T-cell (primary cell): ENCODE measurements around the gene RBBP6. TPM values are rescaled to one million over a fixed set of nuclear protein-coding genes. Genes with fewer than 3 reads are reported as not detected.

ENCODE experiments used
- ATAC-seq, 4 experiments: fragments of 200-7000 bp in 3 of 4; fragments of 150-1000 bp in 1 of 4; cut with Tn5 transposase; replicated peaks in 1 of 4; 1 replicate in 3 of 4; 2 replicates in 1 of 4; pipeline ENCODE4 v1.10.0; 2021; ENCODE audit warnings: moderate library complexity in 3 of 4, mild to moderate bottlenecking in 2 of 4, moderate number of reproducible peaks in 1 of 4
- CTCF ChIA-PET, 2 donors: fragments of 300-600 bp; sonication (Branson Sonifier 250); formaldehyde crosslinking; loops; one replicate each; lab custom pipeline; 2022; ENCODE audit warnings: antibody characterized with exemption in 2 of 2; lab: Charles Lee
- POLR2A ChIA-PET, 2 donors: fragments of 300-600 bp; sonication (Branson Sonifier 250); formaldehyde crosslinking; loops; one replicate each; lab custom pipeline; 2022; ENCODE audit warnings: antibody characterized with exemption in 2 of 2; lab: Charles Lee
- DNase-seq, 35 experiments: peaks; one replicate each; pipeline versions ENCODE4 v3.0.0 to v3.0.0-alpha.2; 2013 to 2023
- H3K27ac ChIP-seq: one replicate; pipeline ENCODE4 v1.5.1; 2013; ENCODE audit warnings: low read length
- H3K27me3 ChIP-seq, 2 experiments: replicated peaks in 1 of 2; 1 replicate in 1 of 2; 2 replicates in 1 of 2; pipeline versions ENCODE4 v1.6.1 to v1.7.0; 2013; ENCODE audit warnings: low read length in 1 of 2, mixed read lengths in 1 of 2; ENCODE audit not compliant: control insufficient read depth in 2 of 2, insufficient read depth in 2 of 2; ENCODE audit errors: extremely low read depth in 1 of 2
- H3K36me3 ChIP-seq, 2 donors: 1 replicate in 1 of 2; 2 replicates in 1 of 2; pipeline versions ENCODE4 v1.6.1 to v1.7.0; 2013; ENCODE audit warnings: low read length in 1 of 2; ENCODE audit not compliant: control insufficient read depth in 2 of 2, insufficient read depth in 1 of 2; ENCODE audit errors: extremely low read depth in 1 of 2
- H3K4me1 ChIP-seq, 2 experiments: 1 replicate in 1 of 2; 2 replicates in 1 of 2; pipeline versions ENCODE4 v1.6.1 to v1.7.0; 2013; ENCODE audit warnings: low read length in 2 of 2, mixed read lengths in 1 of 2; ENCODE audit not compliant: insufficient read depth in 2 of 2, control insufficient read depth in 1 of 2; ENCODE audit errors: extremely low read depth in 1 of 2
- H3K4me3 ChIP-seq, 2 donors: 1 replicate in 1 of 2; 2 replicates in 1 of 2; pipeline versions ENCODE4 v1.5.1 to v1.7.0; 2013; ENCODE audit warnings: mild to moderate bottlenecking in 2 of 2, low read length in 1 of 2, moderate library complexity in 1 of 2; ENCODE audit not compliant: control insufficient read depth in 1 of 2; ENCODE audit errors: extremely low read depth in 1 of 2
- H3K9me3 ChIP-seq: 2 replicates; pipeline ENCODE4 v1.7.0; 2013
- H3K27ac Mint-ChIP-seq, 2 donors: one replicate each; pipeline ENCODE4 v1.8.0; 2020 to 2021; ENCODE audit warnings: mild to moderate bottlenecking in 2 of 2, mixed read lengths in 2 of 2
- H3K27me3 Mint-ChIP-seq, 2 donors: one replicate each; pipeline ENCODE4 v1.8.0; 2021 to 2022; ENCODE audit warnings: mixed read lengths in 2 of 2
- H3K36me3 Mint-ChIP-seq: one replicate; pipeline ENCODE4 v1.8.0; 2021; ENCODE audit warnings: mixed read lengths
- H3K4me1 Mint-ChIP-seq, 3 donors: one replicate each; pipeline ENCODE4 v1.8.0; 2020 to 2022; ENCODE audit warnings: mixed read lengths in 3 of 3, mild to moderate bottlenecking in 1 of 3
- H3K4me3 Mint-ChIP-seq, 3 donors: one replicate each; pipeline ENCODE4 v1.8.0; 2020 to 2022; ENCODE audit warnings: mild to moderate bottlenecking in 3 of 3, mixed read lengths in 3 of 3, moderate library complexity in 3 of 3
- H3K9me3 Mint-ChIP-seq, 3 donors: one replicate each; pipeline ENCODE4 v1.8.0; 2020 to 2022; ENCODE audit warnings: mixed read lengths in 3 of 3
- WGBS: methylation state at CpG from one replicate; pipeline ENCODE4 v1.1.5; 2013; ENCODE audit warnings: missing lambda C conversion rate; ENCODE audit not compliant: insufficient coverage; 5-methylcytosine and 5-hydroxymethylcytosine counted together
- total RNA-seq, 35 experiments: library from RNA in 6 of 35; stranded (reverse) in 6 of 35; fragments of 120-200 nt in 1 of 35; gene quantifications; one replicate each; pipeline versions ENCODE4 v1.2.1 to v1.2.4 and lab custom pipeline; 2013 to 2026

Gene RBBP6
- total RNA-seq, 5 donors from 2014 or later (not counting 1 experiment from before 2014, with no cell fraction given): 80.5 to 130 (median 91.9) TPM

DNA sequence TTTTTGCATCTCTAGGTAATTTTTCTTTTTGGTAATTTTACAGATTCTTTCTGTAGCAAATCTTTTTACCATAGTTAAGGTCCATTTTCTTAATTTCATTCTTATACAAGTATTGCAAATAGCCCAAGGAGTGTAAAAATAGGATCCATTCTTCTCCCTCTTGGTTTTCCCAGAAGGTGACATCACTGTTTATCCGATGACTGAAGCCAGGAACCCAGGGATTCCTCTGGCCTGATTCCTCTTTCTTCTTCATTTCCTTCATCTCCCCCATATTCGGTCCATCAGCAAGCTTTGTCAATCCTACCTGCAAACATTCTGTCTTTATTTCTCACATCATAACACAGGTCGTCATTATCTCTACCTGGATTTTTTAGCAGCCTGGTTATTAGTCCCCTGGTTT, 5.3 kb downstream of the RBBP6 start:
- ChIA-PET POLR2A (interaction anchor here in 1 of 2 donors (0.9 kb wide), 1 partner anchor 8 kb away, joined by 3 read pairs; no protein-coding TSS in a partner anchor), CTCF (interaction anchor here in 1 of 2 donors (0.8 kb wide), 1 partner anchor 8 kb away, joined by 3 read pairs; no protein-coding TSS in a partner anchor)
- Mint-ChIP-seq H3K9me3 (no peaks in the 10 kb centered on the region), H3K27me3 (no peaks in the 10 kb centered on the region), H3K4me3 (peak overlapping the region; percentile 38 to 58 (median 44)), H3K36me3 (peaks cover 35% of the 10 kb centered on the region), H3K4me1 (peaks cover 69 to 75% (median 74%) of the 10 kb centered on the region in 3 donors), H3K27ac (no peak overlapping the region)
- H3K27ac ChIP-seq: no peak overlapping the region
- no peak overlapping the region for H3K4me3 ChIP-seq
- peaks cover 9 to 34% of the 10 kb centered on the region in 2 experiments for H3K4me1 ChIP-seq
- ATAC-seq (no peak), DNase-seq (no peak)
- 67% methylated on average over 3 of the region's 3 CpGs for WGBS
- peaks cover 0 to 32% of the 10 kb centered on the region in 2 donors for H3K36me3 ChIP-seq
- H3K9me3 ChIP-seq: no peaks in the 10 kb centered on the region
- H3K27me3 ChIP-seq: no peaks in the 10 kb centered on the region

DNA sequence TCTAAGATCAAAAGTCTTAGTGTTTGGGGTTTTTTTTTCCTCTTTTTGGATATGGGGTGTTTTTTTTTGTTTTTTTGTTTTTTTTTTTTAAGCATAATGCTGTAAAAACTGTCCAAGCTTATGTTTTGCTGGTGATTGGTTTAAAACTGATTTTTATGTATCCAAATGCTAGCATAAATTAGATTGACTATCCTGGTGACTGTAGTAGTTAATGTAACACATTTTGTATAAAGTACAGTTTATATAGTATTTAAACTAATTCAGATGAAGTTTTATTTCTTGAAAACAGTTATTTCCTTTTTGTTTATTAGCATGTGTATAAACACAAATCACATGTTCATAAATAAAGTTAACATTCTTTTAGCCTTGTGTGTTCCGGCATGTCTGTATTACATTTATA, 10.9 kb downstream of the RBBP6 start:
- no peak for ATAC-seq

DNA sequence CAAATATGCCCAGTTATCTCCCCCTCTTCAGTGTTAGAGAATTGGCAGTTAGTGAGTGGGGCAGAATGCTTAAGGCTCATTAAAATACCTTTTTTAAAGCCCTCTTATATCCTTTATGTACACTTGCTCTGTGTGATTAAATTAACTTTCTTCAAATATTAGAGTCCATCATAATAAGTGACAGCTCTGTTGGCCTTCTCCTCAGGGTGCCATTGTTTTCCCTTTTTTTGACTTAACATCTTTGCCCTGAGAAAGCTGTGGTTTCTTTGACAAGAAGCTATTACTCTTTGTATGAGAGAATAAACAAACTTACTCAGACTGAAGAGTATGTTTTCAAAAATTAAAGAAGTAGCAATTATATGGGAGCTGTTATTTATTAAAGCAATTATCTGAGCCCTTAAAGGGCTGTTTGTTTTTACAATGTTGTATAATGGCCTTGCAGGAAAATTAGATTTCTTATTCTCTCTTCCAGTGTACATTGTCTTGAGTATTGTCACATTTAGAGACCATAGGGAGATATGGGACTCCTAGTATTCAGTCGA, 13.4 kb downstream of the RBBP6 start:
- ATAC-seq (no peak), DNase-seq (no peak)
- H3K4me3 ChIP-seq: no peak overlapping the region
- Mint-ChIP-seq H3K4me1 (peaks cover 25 to 45% (median 41%) of the 10 kb centered on the region in 3 donors), H3K27ac (no peak overlapping the region), H3K36me3 (peaks cover 41% of the 10 kb centered on the region), H3K27me3 (no peaks in the 10 kb centered on the region), H3K9me3 (no peaks in the 10 kb centered on the region), H3K4me3 (no peak overlapping the region)
- no peaks in the 10 kb centered on the region for H3K27me3 ChIP-seq
- peaks cover 0 to 44% of the 10 kb centered on the region in 2 donors for H3K36me3 ChIP-seq
- ChIA-PET POLR2A (interaction anchor here (0.6 to 1.2 kb wide), 4 partner anchors 8 to 672 kb away, joined by 3 read pairs; no protein-coding TSS in a partner anchor), CTCF (interaction anchor here in 1 of 2 donors (1.1 kb wide), 1 partner anchor 9 kb away, joined by 3 read pairs; no protein-coding TSS in a partner anchor)
- peaks cover 0 to 7% of the 10 kb centered on the region in 2 experiments for H3K4me1 ChIP-seq
- H3K27ac ChIP-seq: no peak overlapping the region
- no peaks in the 10 kb centered on the region for H3K9me3 ChIP-seq
- no CpG with 5 or more reads among the region's 1 CpG for WGBS

More for the DNA sequence above, 10.9 kb downstream of the RBBP6 start:
- Mint-ChIP-seq H3K4me3 (no peak overlapping the region), H3K27ac (no peak overlapping the region), H3K27me3 (no peaks in the 10 kb centered on the region), H3K36me3 (peaks cover 39% of the 10 kb centered on the region), H3K9me3 (no peaks in the 10 kb centered on the region), H3K4me1 (peaks cover 42 to 62% (median 52%) of the 10 kb centered on the region in 3 donors)
- Histone ChIP-seq H3K36me3 (peaks cover 0 to 48% of the 10 kb centered on the region in 2 donors), H3K27me3 (no peaks in the 10 kb centered on the region), H3K4me1 (peaks cover 0 to 11% of the 10 kb centered on the region in 2 experiments), H3K4me3 (no peak overlapping the region), H3K27ac (no peak overlapping the region), H3K9me3 (no peaks in the 10 kb centered on the region)
- DNase-seq: no peak
- POLR2A ChIA-PET: interaction anchor here in 1 of 2 donors (1.1 kb wide), 1 partner anchor 10 kb away, joined by 5 read pairs; no protein-coding TSS in a partner anchor
- CTCF ChIA-PET: interaction anchor here (0.6 to 2.4 kb wide), 3 partner anchors 10 to 276 kb away, joined by 4 to 7 read pairs (median 5); partner anchors contain the start of gene RBBP6 (in 1 of the 2)
- WGBS: no CpG with 5 or more reads among the region's 1 CpG

DNA sequence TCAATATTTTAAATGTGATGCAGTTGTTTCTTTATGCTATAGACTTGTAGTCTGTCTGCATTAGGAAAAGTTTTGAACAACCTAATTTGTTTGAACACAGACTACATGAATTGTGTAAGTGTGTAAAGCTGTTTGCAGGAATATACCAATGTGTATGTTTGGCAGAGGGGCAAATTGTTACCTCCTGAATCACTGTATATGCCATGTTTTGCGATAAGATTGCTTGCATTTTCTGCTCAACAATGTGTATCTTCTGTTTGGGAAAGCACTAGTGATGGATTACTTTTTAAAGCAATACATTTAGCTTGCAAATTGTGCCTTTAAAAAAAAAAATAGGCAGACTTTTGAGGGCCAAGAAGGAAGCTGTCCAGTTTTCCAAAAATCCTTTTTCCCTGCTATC, 14.6 kb downstream of the RBBP6 start:
- peaks cover 49% of the 10 kb centered on the region for H3K36me3 Mint-ChIP-seq
- H3K4me1 Mint-ChIP-seq: peaks cover 22 to 38% (median 33%) of the 10 kb centered on the region in 3 donors
- DNase-seq: no peak
- H3K36me3 ChIP-seq: peaks cover 0 to 51% of the 10 kb centered on the region in 2 donors
- ChIA-PET CTCF (interaction anchor here (0.5 to 0.7 kb wide), 2 partner anchors 30 to 452 kb away, joined by 3 to 4 read pairs; no protein-coding TSS in a partner anchor), POLR2A (interaction anchor here in 1 of 2 donors (1.1 kb wide), 1 partner anchor 11 kb away, joined by 3 read pairs; no protein-coding TSS in a partner anchor)
- WGBS: no CpG with 5 or more reads among the region's 1 CpG
- peaks cover 0 to 6% of the 10 kb centered on the region in 2 experiments for H3K4me1 ChIP-seq
- H3K4me3 Mint-ChIP-seq: no peak overlapping the region
- no peak overlapping the region for H3K4me3 ChIP-seq
- ATAC-seq: no peak
- H3K27ac Mint-ChIP-seq: no peak overlapping the region
- H3K27me3 Mint-ChIP-seq: no peaks in the 10 kb centered on the region
- H3K27me3 ChIP-seq: no peaks in the 10 kb centered on the region
- H3K27ac ChIP-seq: no peak overlapping the region
- H3K9me3 ChIP-seq: no peaks in the 10 kb centered on the region
- no peaks in the 10 kb centered on the region for H3K9me3 Mint-ChIP-seq

DNA sequence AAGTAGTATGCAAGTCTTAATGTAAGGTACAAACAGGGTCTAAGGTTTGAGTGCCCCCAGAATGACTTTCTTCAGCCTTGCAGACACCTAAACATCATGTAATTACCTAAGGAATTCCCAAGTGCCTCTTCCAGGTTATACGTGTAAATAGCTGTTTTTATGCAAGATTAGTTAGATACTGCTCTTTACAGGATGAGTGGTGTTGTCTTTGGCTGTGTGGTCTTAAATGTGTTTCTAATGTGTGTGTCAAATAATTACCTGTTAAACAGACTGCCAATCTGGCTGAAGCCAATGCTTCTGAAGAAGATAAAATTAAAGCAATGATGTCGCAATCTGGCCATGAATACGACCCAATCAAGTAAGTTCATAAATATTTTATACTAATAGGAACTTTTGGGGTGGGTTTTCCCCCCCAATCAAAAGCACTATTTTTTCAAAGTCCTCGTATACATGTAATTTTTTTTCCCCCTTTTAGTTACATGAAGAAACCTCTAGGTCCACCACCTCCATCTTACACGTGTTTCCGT, 16.0 kb downstream of the RBBP6 start:
- WGBS: no CpG with 5 or more reads among the region's 6 CpGs
- Mint-ChIP-seq H3K4me3 (no peak overlapping the region), H3K27me3 (no peaks in the 10 kb centered on the region), H3K9me3 (no peaks in the 10 kb centered on the region), H3K4me1 (peaks cover 8 to 24% (median 19%) of the 10 kb centered on the region in 3 donors), H3K36me3 (peaks cover 51% of the 10 kb centered on the region), H3K27ac (no peak overlapping the region)
- Histone ChIP-seq H3K4me1 (peaks cover 0 to 2% of the 10 kb centered on the region in 2 experiments), H3K4me3 (no peak overlapping the region), H3K9me3 (no peaks in the 10 kb centered on the region), H3K27me3 (no peaks in the 10 kb centered on the region), H3K27ac (no peak overlapping the region), H3K36me3 (peaks cover 0 to 54% of the 10 kb centered on the region in 2 donors)
- no peak for ATAC-seq
- POLR2A ChIA-PET: interaction anchor here in 1 of 2 donors (0.6 kb wide), 1 partner anchor 17 kb away, joined by 12 read pairs; no protein-coding TSS in a partner anchor
- no peak for DNase-seq
- CTCF ChIA-PET: no interaction called here

DNA sequence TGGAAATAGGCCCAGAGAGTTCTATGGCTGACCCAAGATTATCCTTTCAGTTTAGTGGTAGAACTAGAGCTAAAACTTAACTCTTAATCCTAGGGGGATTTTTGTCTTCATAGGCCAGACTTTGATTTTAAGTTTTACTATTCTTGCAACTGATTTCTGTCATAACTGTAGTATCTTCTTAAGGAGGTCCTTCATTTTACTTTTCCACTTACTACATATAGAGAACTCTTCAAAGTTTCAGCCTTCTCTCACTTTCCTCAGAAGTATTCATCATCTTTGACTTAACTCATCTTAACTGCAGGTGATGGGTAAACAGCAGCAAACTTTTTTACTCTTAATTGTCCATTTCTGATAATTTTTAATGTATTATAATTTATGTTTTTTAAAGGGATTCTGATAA, 23.4 kb downstream of the RBBP6 start:
- Histone ChIP-seq H3K4me1 (no peaks in the 10 kb centered on the region), H3K27ac (no peak overlapping the region), H3K27me3 (no peaks in the 10 kb centered on the region), H3K9me3 (no peaks in the 10 kb centered on the region), H3K36me3 (peaks cover 12 to 90% of the 10 kb centered on the region in 2 donors), H3K4me3 (no peak overlapping the region)
- Mint-ChIP-seq H3K9me3 (no peaks in the 10 kb centered on the region), H3K4me3 (no peak overlapping the region), H3K27ac (no peak overlapping the region), H3K4me1 (peaks cover 3 to 7% (median 4%) of the 10 kb centered on the region in 3 donors), H3K27me3 (no peaks in the 10 kb centered on the region), H3K36me3 (peaks cover 74% of the 10 kb centered on the region)
- ATAC-seq (no peak), DNase-seq (no peak)
- CTCF ChIA-PET: interaction anchor here in 1 of 2 donors (0.7 kb wide), 1 partner anchor 9 kb away, joined by 5 read pairs; no protein-coding TSS in a partner anchor
- POLR2A ChIA-PET: no interaction called here
